Neural progenitor cell (in vitro differentiated cells): ENCODE data around the gene IQGAP2. TPM values are rescaled to one million over a fixed set of nuclear protein-coding genes. Genes with fewer than 3 reads are reported as not detected.
"Not testable (repeated sequence)": the region's sequence is repeated elsewhere in the genome, so short reads cannot be mapped to it uniquely, and the experiment has no call there.

ENCODE experiments used
- DNase-seq: peaks from one replicate; pipeline ENCODE4 v3.0.0-alpha.2; 2016; ENCODE audit warnings: low spot score
- H2AFZ ChIP-seq: fragments of 200-600 bp; sonication (generic); replicated peaks from 2 replicates; pipeline ENCODE4 v1.6.1; 2016; ENCODE audit warnings: antibody characterized with exemption
- H3F3A ChIP-seq: fragments of 200-600 bp; sonication (generic); 2 replicates; pipeline ENCODE4 v1.6.1; 2016; ENCODE audit warnings: antibody characterized with exemption, low read depth
- H3K27ac ChIP-seq: fragments of 200-600 bp; sonication (generic); 2 replicates; pipeline ENCODE4 v1.5.1; 2016; ENCODE audit warnings: mild to moderate bottlenecking
- H3K27me3 ChIP-seq: fragments of 200-600 bp; sonication (generic); 2 replicates; pipeline ENCODE4 v1.6.1; 2016; ENCODE audit warnings: mild to moderate bottlenecking, moderate library complexity
- H3K36me3 ChIP-seq: fragments of 200-600 bp; sonication (generic); 2 replicates; pipeline ENCODE4 v1.5.1; 2016
- H3K4me1 ChIP-seq: fragments of 200-600 bp; sonication (generic); 2 replicates; pipeline ENCODE4 v1.6.1; 2016; ENCODE audit warnings: mixed run types
- H3K4me2 ChIP-seq: fragments of 200-600 bp; sonication (generic); 2 replicates; pipeline ENCODE4 v1.6.1; 2016
- H3K4me3 ChIP-seq: fragments of 200-600 bp; sonication (generic); 2 replicates; pipeline ENCODE4 v1.5.1; 2016
- H3K79me2 ChIP-seq: fragments of 200-600 bp; sonication (generic); 2 replicates; pipeline ENCODE4 v1.6.1; 2016; ENCODE audit warnings: low read depth
- H3K9ac ChIP-seq: fragments of 200-600 bp; sonication (generic); 2 replicates; pipeline ENCODE4 v1.6.1; 2016
- H3K9me3 ChIP-seq: fragments of 200-600 bp; sonication (generic); 2 replicates; pipeline ENCODE4 v1.5.1; 2016; ENCODE audit warnings: low read depth
- H4K20me1 ChIP-seq: fragments of 200-600 bp; sonication (generic); 2 replicates; pipeline ENCODE4 v1.6.1; 2016; ENCODE audit warnings: low read depth
- H3K27ac Mint-ChIP-seq: 3 replicates; pipeline ENCODE4 v1.8.0; 2021; ENCODE audit warnings: mixed read lengths
- H3K27me3 Mint-ChIP-seq: 2 replicates; pipeline ENCODE4 v1.8.0; 2022; ENCODE audit warnings: low read depth, mild to moderate bottlenecking, inconsistent platforms, moderate library complexity, mixed read lengths; ENCODE audit not compliant: insufficient read depth
- H3K36me3 Mint-ChIP-seq: 3 replicates; pipeline ENCODE4 v1.8.0; 2021; ENCODE audit warnings: mixed read lengths
- H3K4me1 Mint-ChIP-seq: 3 replicates; pipeline ENCODE4 v1.8.0; 2021; ENCODE audit warnings: mixed read lengths
- H3K4me3 Mint-ChIP-seq: 3 replicates; pipeline ENCODE4 v1.8.0; 2021; ENCODE audit warnings: mild to moderate bottlenecking, moderate library complexity, mixed read lengths
- H3K9me3 Mint-ChIP-seq: 3 replicates; pipeline ENCODE4 v1.8.0; 2020; ENCODE audit warnings: mixed read lengths
- EZH2 ChIP-seq: fragments of 200-600 bp; sonication (generic); IDR thresholded peaks from 2 replicates; pipeline ENCODE4 v1.6.1; 2017; ENCODE audit warnings: antibody characterized with exemption, mild to moderate bottlenecking, moderate library complexity
- EZH2phosphoT487 ChIP-seq: fragments of 200-600 bp; sonication (generic); IDR thresholded peaks from 2 replicates; pipeline ENCODE4 v1.6.1; 2017; ENCODE audit warnings: antibody characterized with exemption
- total RNA-seq: library from RNA; depleted of rRNA; stranded (reverse); fragments of >200 nt; gene quantifications from 2 replicates; pipeline ENCODE4 v1.2.3, GENCODE V29; 2015; ENCODE audit warnings: low replicate concordance
- TF ChIP-seq, protein P1 (sequence below): fragments of 200-600 bp; sonication (generic); IDR thresholded peaks from 2 replicates; pipeline ENCODE4 v1.5.1; 2017; ENCODE audit warnings: antibody characterized with exemption, mild to moderate bottlenecking

Gene IQGAP2
- total RNA-seq, 1 donor from 2014 or later: 37.7 TPM

GRCh38 chr5:76601470-76601869, 198.4 kb downstream of the IQGAP2 start:
- Histone ChIP-seq H3K4me1 (no peaks in the 10 kb centered on the region), H4K20me1 (no peaks in the 10 kb centered on the region), H3K9ac (no peak overlapping the region), H3K36me3 (no peaks in the 10 kb centered on the region), H3K79me2 (no peaks in the 10 kb centered on the region), H3K9me3 (no peaks in the 10 kb centered on the region), H3K27ac (no peak overlapping the region), H3K4me3 (no peak overlapping the region), H3F3A (no peaks in the 10 kb centered on the region), H2AFZ (no peak overlapping the region), H3K27me3 (no peaks in the 10 kb centered on the region), H3K4me2 (no peak overlapping the region)
- no peak overlapping the region for H3K4me3 Mint-ChIP-seq
- peaks cover 11% of the 10 kb centered on the region for H3K36me3 Mint-ChIP-seq
- no peaks in the 10 kb centered on the region for H3K9me3 Mint-ChIP-seq
- DNase-seq: peak; percentile 81
- TF ChIP-seq, protein P1, sequence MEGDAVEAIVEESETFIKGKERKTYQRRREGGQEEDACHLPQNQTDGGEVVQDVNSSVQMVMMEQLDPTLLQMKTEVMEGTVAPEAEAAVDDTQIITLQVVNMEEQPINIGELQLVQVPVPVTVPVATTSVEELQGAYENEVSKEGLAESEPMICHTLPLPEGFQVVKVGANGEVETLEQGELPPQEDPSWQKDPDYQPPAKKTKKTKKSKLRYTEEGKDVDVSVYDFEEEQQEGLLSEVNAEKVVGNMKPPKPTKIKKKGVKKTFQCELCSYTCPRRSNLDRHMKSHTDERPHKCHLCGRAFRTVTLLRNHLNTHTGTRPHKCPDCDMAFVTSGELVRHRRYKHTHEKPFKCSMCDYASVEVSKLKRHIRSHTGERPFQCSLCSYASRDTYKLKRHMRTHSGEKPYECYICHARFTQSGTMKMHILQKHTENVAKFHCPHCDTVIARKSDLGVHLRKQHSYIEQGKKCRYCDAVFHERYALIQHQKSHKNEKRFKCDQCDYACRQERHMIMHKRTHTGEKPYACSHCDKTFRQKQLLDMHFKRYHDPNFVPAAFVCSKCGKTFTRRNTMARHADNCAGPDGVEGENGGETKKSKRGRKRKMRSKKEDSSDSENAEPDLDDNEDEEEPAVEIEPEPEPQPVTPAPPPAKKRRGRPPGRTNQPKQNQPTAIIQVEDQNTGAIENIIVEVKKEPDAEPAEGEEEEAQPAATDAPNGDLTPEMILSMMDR: peak; percentile 88
- no peak for TF ChIP-seq EZH2phosphoT487
- H3K27ac Mint-ChIP-seq: no peak overlapping the region
- peaks cover 2% of the 10 kb centered on the region for H3K27me3 Mint-ChIP-seq
- H3K4me1 Mint-ChIP-seq: peaks cover 1% of the 10 kb centered on the region

- Histone ChIP-seq H3K4me2 (no peak overlapping the region), H2AFZ (no peak overlapping the region), H4K20me1 (no peaks in the 10 kb centered on the region), H3K4me3 (no peak overlapping the region), H3K36me3 (no peaks in the 10 kb centered on the region), H3F3A (no peaks in the 10 kb centered on the region), H3K9ac (no peak overlapping the region), H3K4me1 (peaks cover 6% of the 10 kb centered on the region), H3K79me2 (no peaks in the 10 kb centered on the region), H3K27me3 (no peaks in the 10 kb centered on the region), H3K9me3 (no peaks in the 10 kb centered on the region), H3K27ac (no peak overlapping the region)
- no peak for TF ChIP-seq EZH2phosphoT487
- TF ChIP-seq EZH2: no peak
- TF ChIP-seq, protein P1: peak; percentile 25
- Mint-ChIP-seq H3K27ac (no peak overlapping the region), H3K9me3 (no peaks in the 10 kb centered on the region), H3K4me3 (no peak overlapping the region), H3K27me3 (peaks cover 2% of the 10 kb centered on the region), H3K4me1 (peaks cover 8% of the 10 kb centered on the region), H3K36me3 (peaks cover 11% of the 10 kb centered on the region)
- no peak for DNase-seq
Measured at GRCh38 chr5:76602094-76602726, 199.1 kb downstream of the IQGAP2 start.

DNA sequence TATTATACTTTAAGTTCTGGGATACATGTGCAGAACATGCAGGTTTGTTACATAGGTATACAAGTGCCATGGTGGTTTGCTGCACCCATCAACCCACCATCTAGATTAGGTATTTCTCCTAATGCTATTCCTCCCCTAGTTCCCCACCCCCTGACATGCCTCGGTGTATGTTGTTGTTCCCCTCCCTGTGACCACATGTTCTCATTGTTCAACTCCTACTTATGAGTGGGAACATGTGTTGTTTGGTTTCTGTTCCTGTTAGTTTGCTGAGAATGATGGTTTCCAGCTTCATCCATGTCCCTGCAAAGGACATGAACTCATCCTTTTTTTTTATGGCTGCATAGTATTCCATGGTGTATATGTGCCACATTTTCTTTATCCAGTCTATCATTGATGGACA, 200.9 kb downstream of the IQGAP2 start:
- not testable (repeated sequence) for H3K9me3 Mint-ChIP-seq, H3K27ac Mint-ChIP-seq, H3K36me3 ChIP-seq

DNA sequence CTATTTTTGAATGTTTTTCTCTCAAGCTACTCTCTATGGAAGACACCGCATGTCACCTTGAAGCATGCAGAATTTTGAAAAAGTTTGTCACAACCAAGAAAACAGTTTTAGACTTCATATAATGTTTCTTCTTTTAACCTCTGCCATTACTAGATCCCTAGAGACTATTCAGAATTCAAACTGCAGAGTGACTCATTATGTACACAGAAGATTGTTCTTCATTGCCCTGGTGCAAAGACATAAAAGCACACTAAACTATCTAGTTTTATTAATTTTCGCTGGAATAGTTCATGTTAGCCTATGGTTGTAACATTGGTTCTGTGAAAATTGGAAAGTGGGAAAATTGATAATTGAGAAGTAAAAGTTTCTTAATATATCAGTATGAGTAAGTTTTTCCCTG, 201.8 kb downstream of the IQGAP2 start:
- Histone ChIP-seq H3K4me3 (no peak overlapping the region), H3K4me2 (no peak overlapping the region), H3K9me3 (no peaks in the 10 kb centered on the region), H3K9ac (no peak overlapping the region), H2AFZ (no peak overlapping the region), H3K36me3 (no peaks in the 10 kb centered on the region), H3K27ac (no peak overlapping the region), H3K4me1 (peaks cover 16% of the 10 kb centered on the region), H3F3A (no peaks in the 10 kb centered on the region), H3K79me2 (no peaks in the 10 kb centered on the region), H3K27me3 (no peaks in the 10 kb centered on the region), H4K20me1 (no peaks in the 10 kb centered on the region)
- Mint-ChIP-seq H3K4me3 (no peak overlapping the region), H3K27ac (no peak overlapping the region), H3K9me3 (no peaks in the 10 kb centered on the region), H3K27me3 (peaks cover 5% of the 10 kb centered on the region), H3K36me3 (peaks cover 11% of the 10 kb centered on the region), H3K4me1 (peaks cover 26% of the 10 kb centered on the region)
- no peak for TF ChIP-seq EZH2phosphoT487
- TF ChIP-seq EZH2: no peak
- TF ChIP-seq, protein P1: no peak
- DNase-seq: no peak

More for the DNA sequence above, 200.9 kb downstream of the IQGAP2 start:
- peaks cover 16% of the 10 kb centered on the region for H3K4me1 ChIP-seq
- H2AFZ ChIP-seq, H3K27ac ChIP-seq, H3K9ac ChIP-seq, H3K4me3 Mint-ChIP-seq, H3K79me2 ChIP-seq, H3K9me3 ChIP-seq, H3K4me3 ChIP-seq, H3F3A ChIP-seq, H4K20me1 ChIP-seq, H3K4me2 ChIP-seq, DNase-seq, H3K27me3 ChIP-seq, H3K27me3 Mint-ChIP-seq: not testable (repeated sequence)
- peaks cover 26% of the 10 kb centered on the region for H3K4me1 Mint-ChIP-seq
- H3K36me3 Mint-ChIP-seq: peaks cover 11% of the 10 kb centered on the region
